Vagina (tissue), 2 donors: ENCODE measurements around the gene COG3. TPM values are rescaled to one million over a fixed set of nuclear protein-coding genes. Genes with fewer than 3 reads are reported as not detected.

ENCODE experiments used
- DNase-seq, 2 donors: peaks; one replicate each; pipeline ENCODE4 v3.0.0-alpha.2; 2017; ENCODE audit errors: extremely low spot score in 2 of 2
- H3K27ac ChIP-seq: fragments of 200-600 bp; sonication (generic); one replicate; pipeline ENCODE4 v1.5.1; 2019
- H3K27me3 ChIP-seq: fragments of 200-600 bp; sonication (generic); one replicate; pipeline ENCODE4 v1.5.1; 2019
- H3K36me3 ChIP-seq, 2 donors: fragments of 200-600 bp; sonication (generic); one replicate each; pipeline ENCODE4 v1.5.1; 2017 to 2019
- H3K4me1 ChIP-seq: fragments of 200-600 bp; sonication (generic); one replicate; pipeline ENCODE4 v1.5.1; 2019
- H3K4me3 ChIP-seq, 2 donors: fragments of 200-600 bp; sonication (generic); 1 replicate in 1 of 2; 2 replicates in 1 of 2; pipeline ENCODE4 v1.5.1; 2016 to 2019
- H3K9me3 ChIP-seq: fragments of 200-600 bp; sonication (generic); one replicate; pipeline ENCODE4 v1.5.1; 2019
- POLR2A ChIP-seq, 2 donors: fragments of 450-650 bp; IDR thresholded peaks; one replicate each; pipeline ENCODE4 v1.6.1; 2017; ENCODE audit warnings: antibody characterized with exemption in 2 of 2, mild to moderate bottlenecking in 2 of 2, moderate library complexity in 2 of 2
- POLR2AphosphoS5 ChIP-seq, 2 donors: sonication (generic); formaldehyde crosslinking; IDR thresholded peaks; one replicate each; pipeline ENCODE4 v1.9.0; 2017; ENCODE audit warnings: antibody characterized with exemption in 2 of 2, mild to moderate bottlenecking in 2 of 2, low read depth in 1 of 2; ENCODE audit not compliant: insufficient read depth in 1 of 2
- intact Hi-C: fragments of 100-400 bp; cut with DNase I; formaldehyde crosslinking; loops from one replicate; pipeline ENCODE4 v1.15.1; 2023
- total RNA-seq: library from RNA; depleted of rRNA; stranded (reverse); fragments of >200 nt; gene quantifications from one replicate; pipeline ENCODE4 v1.2.3, GENCODE V29; 2016
- TF ChIP-seq, protein P1 (sequence below), 3 experiments: fragments of 450-650 bp in 2 of 3; fragments of 200-600 bp in 1 of 3; sonication (generic) in 1 of 3; IDR thresholded peaks; one replicate each; pipeline ENCODE4 v1.5.1; 2017 to 2019; ENCODE audit warnings: antibody characterized with exemption in 3 of 3, mild to moderate bottlenecking in 2 of 3, moderate library complexity in 2 of 3

Gene COG3
- total RNA-seq, 1 donor from 2014 or later: 25.3 TPM

DNA sequence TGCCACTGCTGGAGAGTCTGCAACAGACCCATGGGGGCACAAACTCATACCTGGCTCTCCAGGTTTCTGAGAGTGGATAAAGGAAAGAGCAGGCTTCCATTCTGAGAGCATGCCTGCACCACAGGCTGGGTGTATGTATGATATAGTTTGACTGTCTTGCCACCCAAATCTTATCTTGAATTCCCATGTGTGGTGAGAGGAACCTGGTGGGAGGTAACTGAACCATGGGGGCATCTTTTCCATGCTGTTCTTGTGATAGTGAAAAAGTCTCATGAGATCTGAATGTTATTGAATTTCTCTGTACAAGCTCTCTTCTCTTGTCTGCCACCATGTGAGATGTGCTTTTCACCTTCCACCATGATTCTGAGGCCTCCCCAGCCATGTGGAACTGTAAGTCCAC, 100.6 kb downstream of the COG3 start:
- Histone ChIP-seq H3K27ac (no peak overlapping the region), H3K9me3 (no peaks in the 10 kb centered on the region)
- intact Hi-C loops: no loop called here

DNA sequence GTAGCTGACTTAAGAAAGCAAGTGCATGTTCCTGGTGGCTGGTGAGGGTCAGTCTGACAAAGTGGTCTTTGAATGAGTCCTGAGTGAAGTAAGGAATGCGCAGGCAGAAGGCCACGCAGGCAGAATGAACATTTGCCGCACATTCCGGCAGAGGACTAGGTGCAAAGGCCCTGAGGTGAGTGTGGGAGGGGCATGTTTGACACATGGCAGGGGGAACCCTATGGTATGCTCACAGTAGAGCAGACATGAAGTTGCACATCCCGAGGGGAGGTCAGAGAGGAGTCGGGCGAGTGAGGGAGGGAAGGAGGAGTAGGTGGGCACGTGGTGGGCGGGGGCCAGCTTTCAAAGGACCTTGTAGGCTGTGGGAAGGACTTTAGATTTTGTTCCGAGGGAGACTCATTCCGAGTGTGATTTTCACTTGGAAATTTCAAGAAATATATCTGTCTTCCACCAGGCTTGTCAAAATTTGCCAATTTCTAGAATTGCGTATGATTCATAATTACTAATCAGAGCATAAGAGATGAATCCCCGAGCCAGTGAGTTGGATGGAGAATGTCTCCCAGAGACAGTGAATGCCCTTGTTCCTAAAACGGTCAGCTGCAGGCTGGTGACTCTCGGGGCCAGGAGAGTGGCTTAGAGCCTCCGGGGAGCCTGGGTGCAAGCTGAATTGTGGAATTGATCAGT, 110.5 kb downstream of the COG3 start:
- no peaks in the 10 kb centered on the region for H3K4me1 ChIP-seq
- TF ChIP-seq, protein P1, sequence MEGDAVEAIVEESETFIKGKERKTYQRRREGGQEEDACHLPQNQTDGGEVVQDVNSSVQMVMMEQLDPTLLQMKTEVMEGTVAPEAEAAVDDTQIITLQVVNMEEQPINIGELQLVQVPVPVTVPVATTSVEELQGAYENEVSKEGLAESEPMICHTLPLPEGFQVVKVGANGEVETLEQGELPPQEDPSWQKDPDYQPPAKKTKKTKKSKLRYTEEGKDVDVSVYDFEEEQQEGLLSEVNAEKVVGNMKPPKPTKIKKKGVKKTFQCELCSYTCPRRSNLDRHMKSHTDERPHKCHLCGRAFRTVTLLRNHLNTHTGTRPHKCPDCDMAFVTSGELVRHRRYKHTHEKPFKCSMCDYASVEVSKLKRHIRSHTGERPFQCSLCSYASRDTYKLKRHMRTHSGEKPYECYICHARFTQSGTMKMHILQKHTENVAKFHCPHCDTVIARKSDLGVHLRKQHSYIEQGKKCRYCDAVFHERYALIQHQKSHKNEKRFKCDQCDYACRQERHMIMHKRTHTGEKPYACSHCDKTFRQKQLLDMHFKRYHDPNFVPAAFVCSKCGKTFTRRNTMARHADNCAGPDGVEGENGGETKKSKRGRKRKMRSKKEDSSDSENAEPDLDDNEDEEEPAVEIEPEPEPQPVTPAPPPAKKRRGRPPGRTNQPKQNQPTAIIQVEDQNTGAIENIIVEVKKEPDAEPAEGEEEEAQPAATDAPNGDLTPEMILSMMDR (IDR thresholded peaks at IDR 0.05): no peak
- TF ChIP-seq POLR2AphosphoS5 (IDR thresholded peaks at IDR 0.05; ENCODE audit: insufficient read depth in 1 of 2, low read depth in 1 of 2) (no peak), POLR2A (IDR thresholded peaks at IDR 0.05) (no peak)
- no peaks in the 10 kb centered on the region for H3K9me3 ChIP-seq
- H3K27ac ChIP-seq: no peak overlapping the region
- H3K27me3 ChIP-seq: no peaks in the 10 kb centered on the region
- H3K36me3 ChIP-seq: no peaks in the 10 kb centered on the region
- no peak for DNase-seq
- intact Hi-C loops: no loop called here
- H3K4me3 ChIP-seq: no peak overlapping the region

More for the DNA sequence above, 100.6 kb downstream of the COG3 start:
- Histone ChIP-seq H3K27me3 (no peaks in the 10 kb centered on the region), H3K4me1 (no peaks in the 10 kb centered on the region), H3K4me3 (no peak overlapping the region), H3K36me3 (no peaks in the 10 kb centered on the region)
- TF ChIP-seq POLR2AphosphoS5 (IDR thresholded peaks at IDR 0.05; ENCODE audit: insufficient read depth in 1 of 2, low read depth in 1 of 2): no peak
- TF ChIP-seq POLR2A (IDR thresholded peaks at IDR 0.05): no peak
- TF ChIP-seq, protein P1 (IDR thresholded peaks at IDR 0.05): no peak
- no peak for DNase-seq

DNA sequence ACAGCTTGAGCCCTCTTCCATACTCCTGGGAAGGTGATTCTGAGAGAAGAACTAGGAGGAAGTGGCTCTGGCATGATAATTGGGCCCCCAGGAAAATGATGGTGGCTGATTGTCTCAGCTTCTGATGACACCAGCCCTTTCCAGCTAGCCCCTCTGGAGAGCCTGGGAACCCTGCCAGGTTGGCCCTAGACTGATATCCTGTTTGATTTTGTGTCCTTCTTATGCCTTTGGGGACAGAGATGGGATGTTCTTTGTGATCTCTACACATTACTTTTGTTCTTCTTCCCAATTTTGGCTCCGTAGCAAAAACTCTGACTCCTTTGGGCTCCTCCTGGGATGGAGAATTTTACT, 111.1 kb downstream of the COG3 start:
- DNase-seq: no peak
- Histone ChIP-seq H3K27me3 (no peaks in the 10 kb centered on the region), H3K9me3 (no peaks in the 10 kb centered on the region), H3K36me3 (no peaks in the 10 kb centered on the region), H3K4me1 (no peaks in the 10 kb centered on the region), H3K4me3 (no peak overlapping the region), H3K27ac (no peak overlapping the region)
- intact Hi-C loops: no loop called here
- TF ChIP-seq POLR2AphosphoS5 (IDR thresholded peaks at IDR 0.05; ENCODE audit: insufficient read depth in 1 of 2, low read depth in 1 of 2): no peak
- TF ChIP-seq, protein P1 (IDR thresholded peaks at IDR 0.05): no peak

DNA sequence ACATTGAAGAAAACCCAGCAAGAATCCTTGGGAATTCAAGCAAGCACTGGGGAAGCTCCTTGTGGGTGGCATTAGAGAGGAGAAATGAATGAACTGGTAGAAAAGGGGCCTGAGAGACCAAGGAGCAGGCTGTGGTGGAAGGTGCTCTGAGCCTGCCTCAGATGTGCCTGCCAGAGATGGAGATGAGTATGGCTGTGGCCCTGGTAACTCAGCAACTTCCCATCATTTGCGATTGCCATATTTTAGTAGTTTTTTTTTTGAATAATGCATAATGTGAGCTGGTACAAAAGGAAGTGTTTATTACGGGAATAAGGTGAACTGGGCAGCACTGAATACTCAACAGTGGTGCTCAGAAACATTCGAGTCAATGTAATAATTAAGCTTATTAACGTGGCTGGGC, 111.7 kb downstream of the COG3 start:
- H3K9me3 ChIP-seq: no peaks in the 10 kb centered on the region
- no peak for DNase-seq
- no peaks in the 10 kb centered on the region for H3K4me1 ChIP-seq
- TF ChIP-seq POLR2A (IDR thresholded peaks at IDR 0.05) (no peak), POLR2AphosphoS5 (IDR thresholded peaks at IDR 0.05; ENCODE audit: insufficient read depth in 1 of 2, low read depth in 1 of 2) (no peak)
- TF ChIP-seq, protein P1 (IDR thresholded peaks at IDR 0.05): no peak
- H3K4me3 ChIP-seq: no peak overlapping the region
- intact Hi-C loops: no loop called here
- no peaks in the 10 kb centered on the region for H3K36me3 ChIP-seq
- H3K27ac ChIP-seq: no peak overlapping the region
- no peaks in the 10 kb centered on the region for H3K27me3 ChIP-seq

- TF ChIP-seq, protein P1 (IDR thresholded peaks at IDR 0.05): no peak
- no peak for TF ChIP-seq POLR2AphosphoS5 (IDR thresholded peaks at IDR 0.05; ENCODE audit: insufficient read depth in 1 of 2, low read depth in 1 of 2)
- no peak for TF ChIP-seq POLR2A (IDR thresholded peaks at IDR 0.05)
- no peaks in the 10 kb centered on the region for H3K4me1 ChIP-seq
- no peaks in the 10 kb centered on the region for H3K27me3 ChIP-seq
- DNase-seq: no peak
- intact Hi-C loops: no loop called here
- no peak overlapping the region for H3K27ac ChIP-seq
- no peaks in the 10 kb centered on the region for H3K36me3 ChIP-seq
- H3K4me3 ChIP-seq: no peak overlapping the region
- H3K9me3 ChIP-seq: no peaks in the 10 kb centered on the region
Observed at GRCh38 chr13:45582408-45583076, 117.8 kb downstream of the COG3 start.
